Right renal cortex interstitium (tissue), 3 donors: ENCODE results near the gene MAGEB16. TPM values are rescaled to one million over a fixed set of nuclear protein-coding genes. Genes with fewer than 3 reads are reported as not detected.

Experiments
- DNase-seq, 3 donors: peaks; one replicate each; pipeline ENCODE4 v3.0.0-alpha.2; 2013; ENCODE audit warnings: low read depth in 3 of 3, low spot score in 2 of 3
- polyA plus RNA-seq, 3 donors: library from polyadenylated mRNA; unstranded; fragments of 120-200 nt; gene quantifications; one replicate each; pipeline ENCODE4 v1.2.1, GENCODE V29; 2013; ENCODE audit not compliant: insufficient read length in 3 of 3

MAGEB16 gene
- polyA plus RNA-seq, result not detected

DNA sequence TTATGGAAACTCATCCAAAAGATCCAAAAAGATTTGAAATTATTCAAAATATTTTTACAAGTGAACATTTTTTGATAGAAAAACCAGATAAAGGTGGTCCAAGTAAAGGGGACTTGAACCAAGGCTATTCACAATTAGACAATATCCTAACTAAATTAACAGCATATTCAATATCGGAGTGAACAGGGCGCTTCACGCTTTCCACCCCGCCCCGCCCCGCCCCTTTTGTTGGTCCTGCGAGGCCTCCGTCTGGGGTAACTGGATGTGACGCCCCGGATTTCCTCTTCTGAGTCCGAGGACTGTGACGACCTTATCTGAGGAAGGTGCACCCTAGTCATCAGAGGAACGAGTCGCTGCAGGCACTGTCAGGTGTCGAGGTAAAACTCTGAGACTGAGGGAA lies at the start of gene MAGEB16:
Gene MAGEB16 (plus strand): TSS at position 301 of the 400 bp plus-strand sequence. CDS start 3,855 bp downstream, outside the sequence.
- no peak for DNase-seq

DNA sequence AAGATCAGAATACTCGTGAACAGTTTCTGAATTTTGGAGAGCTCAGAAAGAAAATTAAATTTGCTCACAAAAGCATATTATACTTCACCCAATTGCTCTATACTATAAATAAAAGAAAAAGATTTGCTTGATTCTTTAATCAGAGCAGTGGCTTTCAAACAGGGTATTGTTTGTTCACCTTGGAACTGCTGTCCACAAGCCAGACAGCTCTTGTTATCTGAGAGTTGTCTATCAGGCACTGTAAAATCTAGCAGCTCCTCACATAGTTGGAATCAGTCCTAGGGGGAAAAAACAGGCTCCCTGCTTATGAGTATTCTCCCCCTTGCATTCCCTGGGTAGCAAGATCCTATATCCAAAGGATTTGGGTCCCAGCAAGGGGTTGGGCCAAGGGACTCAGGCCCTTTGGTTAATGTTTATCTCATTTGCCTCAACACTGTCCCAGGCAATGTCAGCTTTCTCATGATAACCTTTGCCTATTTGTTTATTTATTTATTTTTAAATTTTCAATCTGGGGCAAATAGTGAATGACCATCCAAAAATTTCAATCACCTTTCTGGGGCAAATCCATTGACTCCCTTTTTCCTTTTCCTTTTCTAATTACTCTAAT lies 24.1 kb upstream of the MAGEB16 start:
- DNase-seq, result no peak

DNA sequence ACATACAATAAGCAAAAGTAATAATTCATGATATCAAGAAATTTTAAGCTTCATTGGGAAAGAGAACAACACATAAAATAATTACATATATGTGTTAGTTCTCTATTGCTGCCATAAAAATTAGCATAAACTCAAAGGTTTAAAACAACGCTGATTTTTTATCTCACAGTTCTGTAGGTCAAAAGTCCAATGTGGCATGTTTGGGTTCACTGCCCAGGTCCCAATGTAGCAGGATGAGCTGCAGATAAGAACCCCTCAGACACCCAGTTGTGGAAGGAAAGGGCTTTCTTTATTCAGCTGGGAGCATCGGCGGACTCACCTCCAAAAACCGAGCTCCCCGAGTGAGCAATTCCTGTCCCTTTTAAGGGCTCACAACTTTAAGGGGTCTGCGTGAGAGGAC lies 13.1 kb upstream of the MAGEB16 start:
- no peak for DNase-seq

DNA sequence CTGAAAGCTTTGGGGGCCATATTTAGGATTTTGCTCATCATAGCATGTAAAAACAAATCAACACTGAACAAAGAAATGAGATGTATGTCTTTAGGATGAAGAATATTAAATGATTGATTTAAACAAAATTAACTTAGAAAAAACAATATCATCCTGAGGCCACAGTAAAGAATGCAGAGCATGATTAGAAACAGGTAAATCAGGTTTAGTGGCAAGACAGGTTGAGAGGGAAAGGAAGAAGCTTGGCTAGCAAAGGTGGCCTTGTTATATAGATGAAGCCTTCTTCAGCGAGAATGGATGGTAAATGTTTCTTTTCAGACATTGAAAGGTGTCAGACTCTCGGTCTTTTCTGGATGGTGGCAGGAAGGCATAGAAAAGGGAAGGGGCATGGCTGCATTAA lies 11.9 kb upstream of the MAGEB16 start:
- no peak for DNase-seq

DNA sequence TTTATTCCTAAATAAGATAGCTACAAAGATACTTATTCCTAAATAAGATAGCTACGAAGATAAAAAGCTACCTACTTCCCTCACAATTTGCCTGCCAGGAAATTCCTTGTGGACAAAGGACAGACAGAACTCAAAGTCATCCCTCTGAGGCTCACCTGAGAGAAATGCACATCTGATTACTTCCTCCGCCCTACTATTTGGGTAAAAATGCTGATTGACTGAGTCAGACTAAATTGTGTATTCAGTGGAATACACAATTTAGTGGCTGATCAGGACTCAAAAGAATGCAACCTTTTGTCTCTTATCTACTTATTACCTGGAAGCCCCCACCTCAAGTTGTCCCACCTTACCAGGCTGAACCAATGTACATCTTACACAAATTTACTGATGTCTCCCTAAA lies 10.3 kb upstream of the MAGEB16 start:
- DNase-seq, result no peak

DNA sequence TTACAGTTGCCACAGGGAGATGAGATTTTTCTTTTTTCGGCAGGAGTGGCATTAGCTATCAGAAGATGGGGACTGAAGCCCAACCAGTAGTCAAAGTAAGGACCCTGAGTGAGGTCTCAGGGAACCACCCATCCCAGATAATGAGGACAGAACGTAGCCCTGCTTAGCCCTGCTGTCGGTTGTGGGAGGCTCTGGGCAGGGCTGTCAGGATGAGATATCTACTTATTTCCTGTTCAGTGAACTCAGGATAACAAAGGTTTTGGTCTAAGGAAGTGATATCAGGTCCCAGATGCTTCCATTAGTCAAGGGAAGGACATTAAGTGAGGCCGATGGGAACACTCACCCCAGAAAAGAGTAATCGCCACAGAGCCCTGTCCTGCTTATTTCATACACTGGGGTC lies 2.3 kb downstream of the MAGEB16 start:
- no peak for DNase-seq

DNA sequence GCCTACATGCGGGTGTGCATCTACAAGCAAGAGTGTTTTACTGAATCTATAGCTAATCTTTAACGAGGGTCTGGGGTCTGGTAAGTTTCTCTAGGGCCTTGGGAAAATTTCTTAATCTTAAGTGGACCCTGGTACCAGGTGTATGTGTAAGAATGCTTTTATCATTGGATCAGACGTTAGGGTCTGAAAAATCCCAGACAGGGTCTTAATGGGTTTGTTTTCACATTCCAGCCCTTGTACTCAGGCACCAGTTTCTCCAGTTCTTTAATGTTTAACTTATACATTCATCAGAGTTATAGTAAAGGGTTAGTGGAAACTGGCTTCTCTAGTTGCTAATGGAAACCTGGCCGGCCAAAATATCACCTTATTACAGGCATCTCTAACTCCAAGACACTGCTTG lies 11.6 kb downstream of the MAGEB16 start:
- DNase-seq, result no peak

DNA sequence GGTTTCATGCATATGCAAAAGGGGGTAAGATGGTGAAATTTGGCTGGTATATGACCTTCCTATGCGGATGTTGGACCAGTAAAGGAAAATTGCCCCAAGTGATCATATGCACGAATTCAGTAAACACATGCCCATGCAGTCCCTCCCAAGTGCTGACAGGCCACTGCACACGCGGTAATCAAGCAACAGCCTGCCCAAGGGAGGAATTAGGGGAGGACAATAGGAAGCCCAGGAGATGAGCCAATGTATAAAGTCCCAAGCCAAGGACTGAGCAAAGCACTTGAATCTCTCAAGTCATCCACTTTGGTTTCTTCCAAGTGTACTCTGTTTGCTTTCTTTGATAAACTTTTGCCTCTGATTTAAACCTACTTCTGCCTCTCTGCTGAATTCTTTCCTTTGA lies 21.1 kb downstream of the MAGEB16 start:
- DNase-seq, result no peak

DNA sequence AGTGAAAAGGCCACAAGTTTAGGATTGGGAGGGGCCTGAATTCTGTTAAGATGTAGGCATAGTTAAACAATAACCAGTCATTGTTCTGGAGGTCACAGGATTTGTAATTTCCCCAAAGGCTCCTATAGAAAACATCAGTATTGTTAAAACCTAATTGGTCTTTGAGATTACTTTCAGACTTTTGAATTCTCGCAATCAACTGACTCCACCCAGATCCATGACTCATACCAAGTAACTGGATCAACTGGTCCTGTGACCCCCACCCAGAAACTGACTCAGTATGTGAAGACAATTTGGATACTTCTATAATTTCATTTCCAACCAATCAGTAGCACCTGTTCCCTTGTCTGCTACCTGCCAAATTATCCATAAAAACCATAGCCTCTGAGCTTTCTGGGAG lies 28.4 kb downstream of the MAGEB16 start:
- DNase-seq, result no peak

DNA sequence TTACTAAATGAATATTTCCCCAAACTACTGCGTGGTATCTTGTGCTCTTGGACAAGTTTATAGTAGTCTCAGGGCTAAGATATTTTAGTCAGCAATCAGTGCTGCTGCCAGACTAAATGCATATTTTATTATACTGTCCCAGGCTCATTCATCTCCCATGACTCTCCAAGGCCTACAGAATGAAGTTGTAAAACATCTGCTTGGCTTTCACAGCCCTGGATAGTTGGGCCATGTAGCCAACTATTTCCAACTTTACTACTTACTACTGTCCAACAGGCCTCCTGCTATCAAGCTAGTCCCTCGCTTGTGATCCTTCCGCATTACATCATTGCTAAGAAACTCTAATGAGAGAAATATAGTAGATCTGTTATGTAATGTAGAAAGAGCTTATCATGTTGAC lies 31.4 kb downstream of the MAGEB16 start:
- no peak for DNase-seq

DNA sequence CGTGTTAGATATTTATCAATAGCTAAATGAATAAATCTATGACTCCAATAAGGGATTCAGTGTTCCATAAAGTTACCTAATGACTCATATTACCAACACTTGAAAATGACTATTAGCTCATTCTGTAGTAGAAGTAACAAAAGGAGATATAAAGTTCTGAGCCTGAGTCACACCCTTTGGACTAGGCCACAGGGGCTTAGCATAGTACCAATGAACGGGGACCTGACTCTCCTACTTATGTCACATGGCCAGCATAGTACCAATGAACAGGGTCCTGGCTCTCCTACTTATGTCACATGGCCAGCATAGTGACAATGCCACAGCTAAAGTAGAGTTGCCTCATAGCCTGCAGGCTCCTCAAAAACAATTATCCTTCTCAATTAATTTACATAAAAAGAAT lies 43.7 kb downstream of the MAGEB16 start:
- DNase-seq, result no peak

DNA sequence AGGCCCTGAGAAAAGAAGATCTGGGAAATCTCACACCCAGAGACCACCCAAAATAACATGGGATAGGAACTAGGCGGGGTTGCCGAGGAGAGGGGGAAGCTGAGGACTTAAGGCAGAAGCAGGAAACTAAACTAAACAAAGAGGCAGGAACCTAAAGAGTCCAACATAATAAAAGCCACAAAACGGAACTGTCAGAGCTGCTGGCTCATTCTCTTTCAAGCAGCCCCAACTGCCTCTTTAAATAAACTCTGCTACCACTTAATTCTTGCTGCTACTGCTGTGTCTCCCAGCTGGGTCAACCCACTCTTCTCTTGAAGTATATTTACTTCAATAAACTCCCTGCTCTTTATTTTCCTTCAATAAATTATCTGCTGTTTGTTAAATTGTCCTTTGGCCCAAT lies 44.5 kb downstream of the MAGEB16 start:
- DNase-seq, result no peak

DNA sequence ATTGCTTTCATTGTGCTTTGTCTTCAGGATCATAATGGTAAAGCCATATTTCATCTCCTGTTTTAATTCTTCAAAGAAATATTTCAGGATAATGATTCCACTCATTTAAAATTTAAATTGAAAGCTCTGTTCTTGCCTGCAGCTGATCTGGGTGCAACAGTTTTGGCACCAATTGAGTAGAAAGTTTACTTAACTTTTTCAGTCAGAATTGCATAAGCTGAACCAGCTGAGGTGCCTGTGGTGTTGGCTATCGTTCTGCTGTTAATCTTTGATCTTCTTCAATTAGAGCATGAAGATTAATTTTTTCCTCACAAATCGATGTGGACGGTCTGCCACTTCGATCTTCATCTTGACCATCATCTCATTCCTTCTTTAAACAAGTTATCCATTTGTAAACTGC lies 49.6 kb downstream of the MAGEB16 start:
- DNase-seq, result no peak

Other genes starting within 250 kb of the MAGEB16 start
- under 1 TPM; 0.46 to 0.75 (median 0.52) TPM for gene CFAP47, start 121.4 kb downstream of the MAGEB16 start, polyA plus RNA-seq